HL-60 (cell line): ENCODE data around the gene ZNF417.

Experiments used
- CTCF ChIP-seq: IDR thresholded peaks from one replicate; pipeline ENCODE4 v1.5.1; 2011; ENCODE audit warnings: low read length, control low read depth, inconsistent platforms; ENCODE audit not compliant: insufficient read depth
- POLR2AphosphoS5 ChIP-seq: IDR thresholded peaks from 2 replicates; pipeline ENCODE4 v1.6.1; 2012; ENCODE audit warnings: low read depth
- REST ChIP-seq: IDR thresholded peaks from 2 replicates; pipeline ENCODE4 v1.6.1; 2012; ENCODE audit warnings: low read depth; ENCODE audit not compliant: insufficient replicate concordance

DNA sequence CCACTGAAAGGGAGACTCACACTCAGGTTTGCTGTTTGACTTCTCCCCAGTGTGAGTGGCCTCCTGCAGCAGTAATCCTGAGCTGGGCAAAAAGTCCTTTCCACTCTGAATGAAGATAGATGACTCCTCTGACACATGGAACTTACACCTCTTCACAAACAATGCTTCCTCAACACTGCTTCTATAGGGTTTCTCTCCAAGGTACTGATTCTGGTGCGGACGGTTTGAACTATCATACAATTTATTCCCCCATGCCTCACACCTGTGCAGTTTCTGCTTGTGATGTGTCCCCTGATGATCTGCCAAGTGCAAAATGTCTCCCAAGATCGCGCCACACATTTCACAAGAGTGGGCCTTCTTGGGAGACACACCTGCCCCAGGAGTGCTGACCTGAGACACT lies 11.2 kb upstream of the ZNF417 start:
- no peak for TF ChIP-seq CTCF
- TF ChIP-seq REST, result peak; percentile 78
- no peak for TF ChIP-seq POLR2AphosphoS5
